Raji (cell line): ENCODE results near the gene USP2.

Source experiments
- POLR2A ChIP-seq: IDR thresholded peaks from 2 replicates; pipeline ENCODE4 v1.6.1; 2011; ENCODE audit warnings: low read depth, low read length, control low read depth; ENCODE audit not compliant: insufficient read depth

Gene USP2

DNA sequence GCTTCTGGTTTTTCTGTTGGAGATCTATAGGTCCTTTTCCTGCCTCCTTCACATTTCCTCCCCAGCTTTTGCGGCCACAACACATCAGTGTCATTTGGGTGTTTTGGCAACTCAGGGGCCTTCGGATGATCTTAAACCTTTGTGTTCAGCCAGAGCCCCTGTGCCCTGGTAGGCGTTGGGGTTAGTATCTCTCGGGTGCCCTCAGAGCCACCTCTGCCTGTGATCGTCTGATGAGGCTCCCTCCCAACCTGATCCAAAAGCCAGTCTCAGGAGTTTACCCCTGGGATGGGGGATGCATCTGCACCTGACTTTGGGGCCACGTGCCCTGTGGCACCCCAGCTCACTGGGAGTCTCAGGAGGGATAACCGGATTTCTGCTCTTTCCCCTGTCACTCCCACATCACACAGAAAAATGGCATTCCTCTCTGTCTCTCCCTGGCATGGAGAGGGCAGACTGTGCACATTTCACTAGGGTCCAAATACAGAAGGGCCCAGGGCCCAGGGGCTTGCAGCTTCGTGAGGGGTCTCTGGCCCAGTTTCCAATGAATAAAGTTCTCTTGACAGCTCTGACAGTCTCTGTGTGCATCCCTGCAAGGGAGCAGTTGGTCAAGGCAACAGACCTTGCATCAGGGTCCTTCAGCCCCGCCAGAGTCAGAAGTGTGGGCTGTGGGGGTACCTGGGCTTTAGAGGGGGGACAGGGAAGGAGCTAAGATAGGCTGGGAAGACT lies 44.6 kb downstream of the USP2 start:
- no peak for TF ChIP-seq POLR2A

DNA sequence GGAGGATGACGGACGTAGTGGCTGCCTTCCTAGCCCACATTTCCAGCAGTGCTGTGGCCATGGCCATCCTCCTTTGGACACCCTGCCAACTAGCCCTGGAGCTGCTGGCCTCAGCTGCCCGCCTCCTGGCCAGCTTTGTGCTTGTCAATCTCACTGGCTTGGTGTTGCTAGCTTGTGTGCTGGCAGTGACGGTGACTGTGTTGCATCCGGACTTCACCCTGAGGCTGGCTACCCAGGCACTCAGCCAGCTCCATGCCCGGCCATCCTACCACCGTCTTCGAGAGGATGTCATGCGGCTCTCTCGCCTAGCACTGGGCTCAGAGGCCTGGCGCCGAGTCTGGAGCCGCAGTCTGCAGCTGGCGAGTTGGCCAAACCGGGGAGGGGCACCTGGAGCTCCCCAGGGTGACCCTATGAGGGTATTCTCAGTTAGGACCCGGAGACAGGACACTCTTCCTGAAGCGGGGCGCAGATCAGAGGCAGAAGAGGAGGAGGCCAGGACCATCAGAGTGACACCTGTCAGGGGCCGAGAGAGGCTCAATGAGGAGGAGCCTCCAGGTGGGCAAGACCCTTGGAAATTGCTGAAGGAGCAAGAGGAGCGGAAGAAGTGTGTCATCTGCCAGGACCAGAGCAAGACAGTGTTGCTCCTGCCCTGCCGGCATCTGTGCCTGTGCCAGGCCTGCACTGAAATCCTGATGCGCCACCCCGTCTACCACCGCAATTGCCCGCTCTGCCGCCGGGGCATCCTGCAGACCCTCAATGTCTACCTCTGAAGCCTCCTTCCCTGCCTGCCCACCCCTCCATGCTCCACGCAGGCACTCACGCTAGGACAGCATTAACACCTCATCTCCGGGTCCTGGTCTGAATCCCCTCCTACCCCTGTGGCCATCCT lies 45.6 kb downstream of the USP2 start:
- TF ChIP-seq POLR2A = 0 out of 2 replicates have a peak, but pooled peaks have one; percentile 1

DNA sequence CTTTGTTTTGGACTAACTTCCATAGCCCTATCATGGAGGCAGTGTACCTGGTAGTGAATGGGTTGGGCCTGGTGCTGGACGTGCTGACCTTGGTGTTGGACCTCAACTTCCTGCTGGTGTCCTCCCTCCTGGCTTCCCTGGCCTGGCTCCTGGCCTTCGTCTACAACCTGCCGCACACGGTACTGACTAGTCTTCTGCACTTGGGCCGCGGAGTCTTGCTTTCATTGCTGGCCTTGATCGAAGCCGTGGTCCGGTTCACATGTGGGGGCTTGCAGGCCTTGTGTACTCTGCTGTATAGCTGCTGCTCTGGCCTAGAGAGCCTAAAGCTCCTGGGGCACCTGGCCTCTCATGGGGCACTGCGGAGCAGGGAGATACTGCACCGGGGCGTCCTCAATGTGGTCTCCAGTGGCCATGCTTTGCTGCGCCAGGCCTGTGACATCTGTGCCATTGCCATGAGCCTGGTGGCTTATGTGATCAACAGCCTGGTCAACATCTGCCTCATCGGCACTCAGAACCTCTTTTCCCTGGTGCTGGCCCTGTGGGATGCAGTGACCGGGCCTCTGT lies 46.3 kb downstream of the USP2 start:
- TF ChIP-seq POLR2A = 0 out of 2 replicates have a peak, but pooled peaks have one; percentile 16

DNA sequence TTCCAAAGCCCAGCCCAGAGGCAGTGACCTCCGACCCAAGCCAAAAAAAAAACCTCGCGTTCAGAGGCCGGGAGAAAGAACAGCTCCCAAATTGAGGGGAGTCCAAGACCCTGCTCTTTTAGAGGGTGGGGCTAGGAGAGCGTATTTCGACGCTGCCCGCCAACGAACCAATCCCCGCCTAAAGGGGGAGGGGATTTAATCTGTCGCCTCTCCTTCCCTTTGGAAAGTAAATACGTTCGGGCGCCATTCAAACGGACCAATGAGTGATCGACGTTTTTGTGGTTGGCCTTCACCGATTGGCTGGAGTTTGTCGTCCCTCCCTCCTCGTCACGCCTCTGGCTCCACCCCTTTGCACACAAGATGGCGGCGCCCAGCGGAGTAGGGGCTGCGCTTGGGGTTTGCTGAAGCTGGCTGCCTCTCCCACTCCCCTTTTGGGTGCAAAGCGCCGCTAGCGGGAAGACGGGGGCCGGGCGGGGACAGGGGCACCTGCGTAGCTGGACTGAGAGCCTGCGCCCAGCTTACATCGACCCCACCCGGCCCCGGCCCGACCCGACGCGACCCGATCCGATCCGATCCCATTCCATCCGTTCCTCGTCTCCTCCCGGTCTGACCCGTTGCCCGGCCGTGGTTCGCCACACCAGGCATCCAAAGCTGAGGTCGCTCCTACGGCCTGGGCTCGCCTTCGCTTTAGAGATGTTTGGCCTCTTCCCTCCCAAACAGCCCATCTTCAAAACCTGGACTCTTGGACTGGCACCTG lies 47.1 kb downstream of the USP2 start, which contains the start of gene RNF26:
Gene RNF26 (plus strand): TSS at position 354 of the 757 bp plus-strand sequence. CDS start 596 bp downstream, outside the sequence.
- peak; percentile 75 for TF ChIP-seq POLR2A

DNA sequence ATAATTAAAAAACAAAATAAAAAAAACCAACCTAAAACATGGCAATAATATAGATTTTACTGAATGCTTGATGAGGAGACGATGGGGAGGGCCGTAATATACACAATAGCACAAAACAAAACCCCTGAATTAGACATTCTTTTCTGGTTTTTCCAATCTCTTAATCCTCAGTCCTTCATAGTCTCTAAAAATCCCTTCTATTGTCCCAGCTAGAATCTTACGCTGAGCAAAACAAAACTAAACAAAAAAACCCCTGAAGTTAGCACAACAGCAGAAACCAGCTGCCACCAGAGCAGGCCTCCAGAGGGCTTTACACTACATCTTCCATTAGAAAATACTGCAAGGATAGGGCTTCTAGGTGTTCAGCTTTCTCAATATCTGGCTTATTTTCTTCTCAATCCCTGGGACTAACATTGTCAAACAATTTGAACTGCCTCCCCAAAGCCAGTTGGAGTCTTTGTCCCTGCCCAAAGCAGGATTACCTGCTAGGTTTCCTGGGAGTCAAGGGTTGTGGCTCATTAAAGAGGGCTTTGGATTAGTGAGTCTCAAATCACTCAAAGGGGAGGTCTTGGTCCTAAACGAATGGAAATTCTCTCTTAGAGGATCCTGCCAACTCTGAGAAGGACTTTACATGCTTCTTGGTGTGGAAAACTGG lies 49.3 kb downstream of the USP2 start:
- no peak for TF ChIP-seq POLR2A

DNA sequence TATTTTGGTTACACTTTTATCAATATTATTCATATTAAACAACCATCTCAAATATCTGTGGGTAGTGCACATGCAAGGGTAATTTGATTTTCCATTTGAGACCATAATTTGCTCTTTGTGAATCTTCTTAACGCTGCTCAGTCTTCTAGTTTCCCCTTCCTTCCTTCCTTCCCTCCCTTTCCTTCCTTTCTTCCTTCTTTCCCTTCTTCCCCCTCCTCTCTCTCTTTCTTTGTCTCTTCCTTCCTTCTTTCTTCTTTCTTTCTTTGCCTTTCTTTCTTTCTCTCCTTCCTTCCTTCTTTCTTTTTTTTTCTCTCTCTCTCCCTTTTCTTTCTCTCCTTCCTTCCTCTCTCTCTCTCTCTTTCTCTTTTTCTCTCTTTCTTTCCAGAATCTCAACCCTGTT lies 51.3 kb downstream of the USP2 start:
- TF ChIP-seq POLR2A = no peak

DNA sequence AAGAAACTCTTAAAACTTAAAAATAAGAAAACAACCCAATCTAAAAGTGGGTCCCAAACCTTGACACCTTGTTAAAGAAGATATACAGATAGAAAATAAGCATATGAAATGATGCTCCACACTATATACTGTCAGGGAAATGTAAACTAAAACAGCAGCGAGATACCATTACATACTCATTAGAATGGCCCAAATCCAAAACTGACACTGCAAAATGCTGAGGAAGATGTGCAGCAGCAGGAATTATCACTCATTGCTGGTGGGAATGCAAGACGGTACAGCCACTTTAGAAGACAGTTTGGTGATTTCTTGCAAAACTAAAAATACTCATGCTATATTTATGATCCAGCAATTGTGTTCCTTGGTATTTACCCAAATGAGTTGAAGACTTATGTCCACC lies 52.2 kb downstream of the USP2 start:
- no peak for TF ChIP-seq POLR2A

DNA sequence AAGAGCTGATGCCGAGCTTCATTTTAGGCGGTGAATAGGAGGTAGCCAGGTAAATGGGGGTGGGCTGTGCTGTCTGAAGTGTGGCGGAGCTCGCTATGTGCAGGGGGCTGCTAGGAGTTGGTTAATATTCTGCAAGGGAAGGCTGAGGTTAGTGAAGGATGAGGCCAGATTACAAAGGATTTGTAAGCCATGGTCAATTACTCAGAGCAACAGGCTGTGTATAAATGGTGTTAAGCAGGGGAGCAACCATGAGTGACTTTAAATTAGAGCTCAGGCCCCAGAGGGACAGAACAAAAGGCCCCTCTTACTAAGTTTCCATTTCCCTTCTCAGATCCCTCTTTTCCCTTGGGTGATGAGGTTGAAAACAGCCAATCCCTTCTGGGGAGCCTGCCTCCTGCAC lies 57.3 kb downstream of the USP2 start:
- no peak for TF ChIP-seq POLR2A

DNA sequence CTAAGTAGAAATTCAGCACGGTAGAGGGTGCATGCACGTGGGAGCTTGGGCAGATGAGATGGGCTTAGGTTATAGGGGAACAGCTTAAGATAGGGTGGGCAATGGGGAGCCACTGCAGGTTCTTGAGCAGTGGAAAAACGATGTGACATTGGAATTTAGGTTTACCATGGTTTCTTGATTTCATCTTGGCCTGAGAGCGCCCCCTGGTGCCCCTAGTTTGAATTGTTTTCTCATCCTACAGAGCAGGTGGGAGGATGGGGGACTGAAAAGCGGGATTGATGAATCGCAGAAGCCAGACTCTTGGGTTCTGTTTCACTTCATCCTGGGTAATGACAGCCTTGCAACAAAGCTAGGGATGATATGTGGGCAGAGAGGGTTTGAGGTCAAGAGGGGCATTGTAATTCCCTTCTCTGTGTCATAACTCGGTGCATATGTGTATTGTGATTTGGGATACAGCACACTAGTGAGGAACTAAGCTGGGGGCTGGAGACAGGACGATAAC lies 57.9 kb downstream of the USP2 start:
- TF ChIP-seq POLR2A = no peak

DNA sequence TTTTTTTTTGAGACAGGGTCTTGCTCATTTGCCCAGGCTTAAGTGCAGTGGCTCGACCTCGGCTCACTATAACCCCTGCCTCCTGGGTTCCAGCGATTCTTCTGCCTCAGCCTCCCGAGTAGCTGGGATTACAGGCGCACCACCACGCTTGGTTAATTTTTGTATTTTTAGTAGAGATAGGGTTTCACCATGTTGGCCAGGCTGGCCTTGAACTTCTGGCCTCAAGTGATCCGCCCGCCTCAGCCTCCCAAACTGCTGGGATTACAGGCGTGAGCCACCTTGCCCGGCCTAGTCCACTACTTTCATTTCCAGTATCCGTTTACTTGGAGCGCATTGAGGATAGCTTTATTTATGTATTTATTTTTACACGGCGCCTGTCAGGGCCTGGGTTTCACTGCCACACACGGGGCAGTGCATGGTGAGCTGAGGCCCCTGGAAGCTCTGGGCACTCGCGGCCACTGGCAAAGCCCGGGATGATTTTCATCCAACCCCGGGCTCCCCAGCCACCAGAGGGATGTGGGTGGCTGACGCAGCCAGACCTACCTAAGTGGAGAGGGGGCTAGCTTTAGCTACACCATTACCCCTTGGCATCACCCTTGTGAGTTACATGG lies 58.5 kb downstream of the USP2 start:
- no peak for TF ChIP-seq POLR2A

DNA sequence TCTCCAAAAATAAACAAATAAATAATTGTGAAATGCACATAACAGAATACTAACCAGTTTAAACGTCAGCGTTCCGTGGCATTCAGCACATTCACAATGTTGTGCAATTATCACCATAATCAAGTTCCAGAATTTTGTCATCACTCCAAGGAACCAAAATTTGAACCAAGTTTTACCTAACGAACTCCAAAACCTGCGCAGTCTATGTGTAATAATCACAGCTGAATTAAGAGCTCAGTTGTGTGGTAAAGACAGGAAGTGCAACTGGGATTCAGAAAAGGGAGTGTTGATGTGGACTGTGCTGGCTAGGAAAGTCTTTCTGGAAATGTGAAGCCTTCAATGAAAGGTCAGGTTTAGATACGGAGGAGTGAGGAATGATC lies 59.1 kb downstream of the USP2 start:
- no peak for TF ChIP-seq POLR2A

DNA sequence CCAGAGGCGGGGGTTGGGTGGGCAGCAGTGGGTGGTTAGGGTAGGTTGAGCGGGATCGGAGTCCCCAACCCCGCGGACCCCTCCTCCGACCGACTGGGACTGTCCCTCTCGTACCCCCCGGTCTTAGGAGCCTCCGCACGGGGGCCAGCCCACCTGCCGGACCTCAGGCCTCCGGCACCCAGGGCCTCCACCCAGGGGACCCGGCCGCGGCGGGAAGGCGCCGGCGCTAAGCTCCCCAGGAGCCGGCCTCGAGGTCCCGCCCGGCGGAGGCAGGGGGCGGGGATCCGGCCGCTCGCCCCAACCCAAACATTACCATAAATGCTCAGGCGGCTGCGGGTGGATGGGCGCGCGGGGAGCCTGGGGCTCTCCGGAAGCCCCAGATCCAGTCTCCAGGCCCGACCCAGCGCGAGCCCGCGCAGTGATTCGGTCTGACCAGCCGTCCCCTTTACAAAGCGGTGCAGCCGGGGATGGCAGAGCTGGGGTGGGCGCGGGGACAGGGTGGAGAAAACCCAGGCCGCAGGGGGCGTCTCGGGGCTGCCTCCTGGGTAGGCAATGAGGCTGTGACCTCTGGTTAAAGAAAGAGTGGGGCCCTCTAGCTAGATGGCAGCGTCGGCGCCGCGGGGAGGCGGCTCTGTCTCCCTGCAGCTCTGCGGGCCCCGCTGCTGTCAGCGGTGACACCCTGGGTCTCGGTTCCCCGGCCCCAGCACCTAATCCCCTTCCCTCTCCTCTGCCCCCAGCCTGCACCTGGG lies 60.5 kb downstream of the USP2 start:
- peak; percentile 61 for TF ChIP-seq POLR2A

DNA sequence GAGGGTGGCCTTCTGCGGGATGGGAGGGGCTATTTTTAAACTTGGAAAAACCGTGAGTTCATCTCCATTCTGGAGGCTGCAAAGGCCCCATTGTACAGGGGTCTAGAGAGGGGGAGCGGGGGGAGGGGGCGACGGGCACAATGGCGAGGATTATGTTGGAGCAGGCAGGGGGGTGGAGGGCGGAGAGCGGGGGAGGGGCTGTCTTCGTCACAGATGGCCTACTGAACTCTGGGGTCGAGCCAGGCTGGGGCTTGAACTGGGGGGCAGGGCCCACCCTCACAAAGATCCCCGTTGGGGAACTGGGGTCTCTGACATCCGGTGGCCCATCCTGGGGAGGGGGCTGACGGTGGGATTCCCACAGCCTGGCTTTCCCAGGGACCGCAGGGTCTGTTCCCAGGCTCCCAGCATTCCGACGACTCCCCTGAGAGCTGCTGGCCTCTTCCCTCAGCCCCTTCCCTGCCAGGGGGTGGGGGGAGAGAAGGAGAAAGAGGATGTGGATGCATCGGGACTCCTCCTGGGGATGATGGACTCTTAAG lies 61.2 kb downstream of the USP2 start:
- TF ChIP-seq POLR2A = no peak
